Esophagus squamous epithelium (tissue), 4 donors: ENCODE results near the gene INPP5F.

Source experiments
- CTCF ChIP-seq, 6 experiments: fragments of 450-650 bp in 4 of 6; fragments of 200-600 bp in 2 of 6; sonication (generic) in 2 of 6; IDR thresholded peaks; one replicate each; pipeline ENCODE4 v1.5.1; 2016 to 2019; ENCODE audit warnings: antibody characterized with exemption in 6 of 6, mild to moderate bottlenecking in 4 of 6, moderate library complexity in 4 of 6
- POLR2A ChIP-seq, 4 donors: fragments of 450-650 bp; IDR thresholded peaks; one replicate each; pipeline ENCODE4 v1.6.1; 2017; ENCODE audit warnings: antibody characterized with exemption in 4 of 4, mild to moderate bottlenecking in 4 of 4, moderate library complexity in 3 of 4

- TF ChIP-seq CTCF (IDR thresholded peaks at IDR 0.05) (no peak), POLR2A (IDR thresholded peaks at IDR 0.05) (no peak)
Measured at GRCh38 chr10:119759832-119760231, 34.0 kb downstream of the INPP5F start.
